GM19467 (cell line): Measurements from ENCODE around the gene GCK.

Experiments
- ATAC-seq: cut with Tn5 transposase; IDR thresholded peaks from one replicate; pipeline ENCODE4 v1.9.1; 2021; ENCODE audit warnings: mild to moderate bottlenecking, moderate library complexity; ENCODE audit not compliant: unreplicated experiment

Gene GCK

GRCh38 chr7:44108768-44109750 is 80.2 kb downstream of the GCK start:
- ATAC-seq = no peak

DNA sequence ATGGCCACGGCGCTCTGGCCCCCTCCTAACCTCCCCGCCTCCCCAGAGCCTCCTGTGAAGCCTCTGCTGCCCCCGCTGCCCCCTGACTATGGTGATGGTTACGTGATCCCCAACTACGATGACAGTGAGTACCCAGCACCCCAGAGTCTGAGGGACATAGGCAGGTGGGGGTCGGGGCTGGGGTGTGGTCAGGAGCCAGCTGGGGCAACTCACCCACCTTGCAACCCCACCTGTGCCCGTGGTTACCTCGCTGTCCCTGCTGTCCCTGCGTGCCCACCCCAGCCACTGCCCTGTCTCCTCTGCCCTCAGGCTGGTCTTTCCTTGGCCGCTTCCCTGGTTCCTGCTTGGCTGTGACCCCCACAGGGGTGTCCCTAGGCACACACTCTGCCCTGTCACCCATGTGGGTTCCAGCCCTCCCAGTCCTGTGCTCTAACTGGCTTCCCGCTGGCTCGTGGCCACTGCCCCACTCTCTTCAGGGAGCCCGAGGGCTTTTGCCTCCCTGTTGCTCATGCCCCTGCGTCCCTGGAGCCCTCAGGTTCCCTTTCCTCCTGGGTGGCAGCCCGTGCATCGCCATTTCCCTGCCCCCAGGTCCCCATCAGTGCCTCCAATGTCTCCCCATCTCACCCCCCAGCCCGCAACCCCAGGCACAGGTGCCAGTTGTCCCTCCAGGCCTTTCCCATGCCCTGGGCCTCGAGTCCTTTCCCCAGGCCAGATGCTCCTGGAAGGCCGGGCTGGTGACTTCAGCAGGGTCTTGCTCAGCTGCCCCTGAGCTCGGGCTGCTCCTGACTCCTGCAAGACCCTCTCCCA is 81.1 kb downstream of the GCK start:
- ATAC-seq = no peak

DNA sequence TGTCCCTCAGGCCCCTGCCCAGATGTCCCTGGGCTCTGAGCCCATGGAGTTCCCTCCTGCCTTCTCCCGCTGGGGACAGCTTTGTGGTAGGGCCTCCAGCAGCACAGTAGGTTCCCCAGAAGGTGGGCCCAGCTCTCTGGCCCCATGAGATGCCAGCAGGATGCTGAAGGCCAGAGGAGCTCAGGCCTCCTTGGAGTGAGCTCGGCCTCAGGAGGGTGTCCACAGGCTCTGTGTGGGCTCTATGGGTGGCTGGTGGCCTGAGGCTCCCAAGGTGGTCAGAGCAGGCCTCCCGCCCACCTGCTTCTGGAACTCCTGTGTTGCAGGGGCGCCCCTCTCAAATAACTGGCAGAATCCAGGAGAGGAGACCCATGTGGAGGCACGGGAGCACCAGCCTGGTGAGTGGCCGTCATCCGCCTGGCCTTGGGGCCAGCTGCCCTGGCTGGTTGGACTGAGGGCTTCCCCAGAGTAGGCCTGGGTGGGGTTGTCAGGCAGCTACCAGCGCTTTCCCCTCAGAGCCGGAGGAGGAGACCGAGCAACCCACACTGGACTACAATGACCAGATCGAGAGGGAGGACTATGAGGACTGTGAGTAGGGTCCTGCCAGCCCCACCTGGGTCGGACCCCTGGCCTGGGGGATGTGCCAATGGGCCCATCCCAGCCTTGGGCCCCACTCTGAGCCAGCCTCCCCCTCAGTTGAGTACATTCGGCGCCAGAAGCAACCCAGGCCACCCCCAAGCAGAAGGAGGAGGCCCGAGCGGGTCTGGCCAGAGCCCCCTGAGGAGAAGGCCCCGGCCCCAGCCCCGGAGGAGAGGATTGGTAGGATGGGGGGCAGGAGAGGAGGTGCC is 81.9 kb downstream of the GCK start:
- ATAC-seq = no peak

DNA sequence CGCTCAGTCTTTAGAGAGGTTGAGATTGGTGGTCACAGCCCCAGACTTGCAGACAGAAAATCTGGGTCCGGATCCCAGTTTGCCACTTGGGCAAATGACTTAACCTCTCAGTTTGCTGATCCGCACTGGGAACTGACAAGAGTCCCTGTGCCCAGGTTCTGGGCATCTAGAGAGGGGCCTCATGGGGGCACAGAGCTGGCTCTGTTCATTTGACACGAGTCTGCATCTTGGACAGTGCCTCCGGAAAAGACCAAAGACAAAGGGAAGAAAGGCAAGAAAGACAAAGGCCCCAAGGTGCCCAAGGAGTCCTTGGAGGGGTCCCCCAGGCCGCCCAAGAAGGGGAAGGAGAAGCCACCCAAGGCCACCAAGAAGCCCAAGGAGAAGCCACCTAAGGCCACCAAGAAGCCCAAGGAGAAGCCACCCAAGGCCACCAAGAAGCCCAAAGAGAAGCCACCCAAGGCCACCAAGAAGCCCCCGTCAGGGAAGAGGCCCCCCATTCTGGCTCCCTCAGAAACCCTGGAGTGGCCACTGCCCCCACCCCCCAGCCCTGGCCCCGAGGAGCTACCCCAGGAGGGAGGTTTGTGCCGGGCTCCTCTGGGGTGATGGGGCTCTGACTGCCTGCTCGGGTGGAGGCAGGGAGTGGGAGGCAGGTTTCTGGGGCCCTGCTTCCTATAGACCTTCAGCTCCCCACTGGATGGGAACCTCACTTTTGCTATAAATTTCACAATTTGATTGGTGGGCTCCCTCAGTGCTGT is 82.8 kb downstream of the GCK start:
- ATAC-seq = no peak

DNA sequence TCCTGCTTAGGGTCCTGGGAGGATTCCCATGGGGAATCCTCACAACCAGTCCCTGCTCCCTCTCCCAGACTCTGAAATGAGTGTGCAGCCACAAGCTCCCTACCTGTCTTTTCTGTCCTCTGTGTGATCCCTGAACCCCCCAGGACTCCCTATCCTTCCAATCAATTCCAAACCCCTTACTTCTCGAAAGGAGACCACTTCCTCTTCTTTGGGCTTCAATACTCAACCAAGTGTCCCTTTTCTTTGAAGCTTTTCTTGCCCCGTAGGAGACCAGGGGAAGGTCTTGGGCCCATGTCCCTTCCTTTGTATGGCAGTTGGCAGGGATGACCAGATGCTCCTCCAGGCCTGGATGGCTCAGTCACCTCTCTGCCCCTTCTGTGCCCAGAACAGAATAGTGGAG is 83.4 kb downstream of the GCK start:
- ATAC-seq = no peak

GRCh38 chr7:44104860-44105771 is 84.1 kb downstream of the GCK start:
- ATAC-seq = no peak

- ATAC-seq = no peak
Measured at GRCh38 chr7:44103923-44104859, 85.0 kb downstream of the GCK start, which contains the start of gene AEBP1. TSS of gene AEBP1 (plus strand) at chr7:44104345. CDS start at chr7:44104666, 321 bp downstream.

- no peak for ATAC-seq
Measured at GRCh38 chr7:44103566-44103922, 85.7 kb downstream of the GCK start.

DNA sequence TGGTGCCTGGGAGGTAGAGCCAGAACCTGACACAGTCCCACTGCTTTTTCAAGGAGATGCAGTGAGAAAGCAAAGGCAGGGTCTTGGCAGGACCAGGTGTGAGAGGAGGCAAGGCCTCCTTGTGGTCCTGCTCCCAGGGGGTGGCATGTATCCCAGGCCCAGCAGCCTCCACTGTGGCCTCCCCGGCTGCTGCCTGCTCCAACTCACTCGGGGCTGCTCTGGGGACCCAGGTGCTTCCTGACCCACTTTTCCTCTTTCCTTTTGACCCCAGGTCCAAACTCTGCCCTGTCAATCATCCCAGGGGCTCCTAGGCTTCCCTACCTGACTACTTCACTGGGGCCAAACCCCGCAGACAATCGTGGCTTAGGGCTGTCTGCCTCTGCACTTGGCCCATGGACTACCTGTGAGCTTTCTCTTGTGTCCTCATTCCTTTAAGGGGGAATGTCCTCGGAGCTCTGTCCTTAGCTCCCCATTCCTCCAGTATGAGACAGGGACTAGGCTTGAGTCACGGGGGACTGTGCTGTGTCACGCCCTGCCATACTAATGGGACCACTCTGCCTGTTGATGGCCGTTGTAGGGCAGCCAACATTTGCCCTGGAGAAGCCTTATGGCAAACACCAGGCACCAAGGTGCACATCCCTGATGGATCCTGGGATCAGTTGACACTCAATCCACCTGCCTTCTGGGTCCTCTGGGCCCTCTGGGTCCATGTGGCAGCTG is 86.2 kb downstream of the GCK start:
- ATAC-seq = no peak

GRCh38 chr7:44101966-44102845 is 87.0 kb downstream of the GCK start:
- ATAC-seq = no peak

DNA sequence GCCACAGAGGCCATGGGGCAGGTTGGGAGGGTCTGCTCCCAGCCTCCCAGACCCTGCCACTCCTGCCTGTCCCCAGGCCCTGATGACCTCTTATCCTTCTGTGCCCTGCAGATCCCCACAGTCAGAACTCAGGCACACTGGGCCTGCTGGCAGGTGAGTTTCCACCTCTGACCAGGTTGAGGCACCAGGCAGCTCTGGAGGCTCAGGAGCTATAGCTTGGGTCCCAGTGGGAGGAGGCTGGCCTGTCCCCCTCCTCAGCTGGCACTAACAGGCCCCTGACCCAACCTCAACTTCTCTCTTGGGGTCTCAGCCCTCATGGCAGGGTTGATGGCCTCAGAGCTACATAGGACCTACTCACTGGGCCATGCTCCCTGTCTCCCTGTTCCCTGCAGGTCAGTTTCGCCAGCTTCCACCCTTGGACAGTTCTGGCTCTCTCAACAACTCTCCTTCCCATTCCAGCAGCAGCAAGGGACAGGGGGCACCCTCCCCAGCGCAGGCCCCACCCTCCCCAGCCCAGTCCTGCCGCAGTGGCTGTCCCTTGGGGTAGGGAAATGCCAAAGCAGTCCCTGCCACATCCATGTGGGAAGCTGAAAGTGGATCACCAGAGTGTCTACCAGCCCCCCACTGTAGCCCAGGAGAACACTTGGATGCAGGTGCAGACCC is 87.8 kb downstream of the GCK start:
- ATAC-seq = no peak

- no peak for ATAC-seq
Measured at GRCh38 chr7:44100458-44101302, 88.6 kb downstream of the GCK start.

DNA sequence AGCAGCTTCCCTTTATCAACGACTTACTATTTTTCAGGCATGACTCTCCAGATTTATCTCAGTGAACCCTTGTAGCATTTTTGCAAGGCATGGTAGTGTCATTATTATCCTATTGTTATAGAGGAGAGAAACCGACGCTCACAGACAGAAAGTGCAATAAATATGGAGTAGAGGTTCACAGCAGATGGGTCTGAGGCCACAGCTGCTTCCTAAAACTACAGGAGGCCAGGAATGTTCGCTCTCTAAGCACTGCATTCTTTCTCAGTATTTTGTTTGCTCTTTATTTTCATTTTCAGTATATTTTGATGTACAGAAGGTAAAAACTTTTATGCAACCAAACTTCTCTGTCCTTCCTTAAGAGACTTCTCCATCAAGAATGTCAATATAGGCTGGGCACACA is 89.6 kb downstream of the GCK start:
- no peak for ATAC-seq

DNA sequence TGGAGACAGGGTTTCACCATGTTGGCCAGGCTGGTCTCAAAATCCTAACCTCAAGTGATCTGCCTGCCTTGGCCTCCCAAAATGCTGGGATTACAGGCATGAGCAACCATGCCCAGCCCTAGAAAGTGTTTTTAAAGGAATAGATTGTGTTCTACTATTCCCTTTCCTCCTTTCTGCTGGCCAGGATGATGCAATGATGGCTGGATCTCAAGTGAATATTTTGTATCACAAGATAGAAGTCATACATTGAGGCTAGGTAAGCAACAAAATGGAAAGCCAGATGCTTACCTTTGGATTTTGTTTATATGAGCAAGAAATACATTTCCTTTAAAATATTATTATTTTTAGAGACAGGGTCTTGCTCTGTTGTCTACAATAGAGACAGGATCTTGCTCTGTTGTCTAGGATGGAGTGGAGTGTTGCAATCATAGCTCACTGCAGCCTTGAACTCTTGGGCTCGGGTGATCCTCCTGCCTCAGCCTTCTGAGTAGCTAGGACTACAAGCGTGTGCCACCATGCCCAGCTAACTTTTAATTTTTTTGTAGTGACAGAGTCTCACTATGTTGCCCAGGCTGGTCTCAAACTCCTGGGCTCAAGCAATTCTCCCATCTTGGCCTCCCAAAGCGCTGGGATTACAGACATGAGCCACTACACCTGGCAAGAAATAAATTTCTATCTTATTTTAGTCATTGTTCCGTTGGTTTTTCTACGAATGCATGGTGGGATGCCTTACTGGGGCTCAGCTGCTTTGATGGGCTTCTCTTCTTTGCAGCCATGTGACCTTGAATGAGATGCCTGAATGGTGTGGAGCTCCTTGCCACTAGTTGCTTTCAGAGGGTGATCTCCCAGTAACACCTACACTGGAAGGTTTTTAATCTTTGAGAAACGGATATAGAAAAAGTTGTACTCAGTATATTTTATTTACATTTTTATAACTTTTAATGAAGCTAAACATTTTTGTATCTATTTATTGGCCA is 90.9 kb downstream of the GCK start:
- ATAC-seq = no peak
